Hematopoietic multipotent progenitor cell treated with erythropoietin and hydrocortisone succinate and interleukin-3 and kit ligand, for 4 days (in vitro differentiated cells): ENCODE results near the gene FNDC7.
A peak's percentile ranks its signal among the peaks of the same experiment; 100 is the strongest.
"Not testable (repeated sequence)": the region's sequence is repeated elsewhere in the genome, so short reads cannot be mapped to it uniquely, and the experiment has no call there.

ENCODE experiments used
- DNase-seq: peaks from one replicate; pipeline ENCODE4 v3.0.0-alpha.2; 2015

Gene FNDC7

DNA sequence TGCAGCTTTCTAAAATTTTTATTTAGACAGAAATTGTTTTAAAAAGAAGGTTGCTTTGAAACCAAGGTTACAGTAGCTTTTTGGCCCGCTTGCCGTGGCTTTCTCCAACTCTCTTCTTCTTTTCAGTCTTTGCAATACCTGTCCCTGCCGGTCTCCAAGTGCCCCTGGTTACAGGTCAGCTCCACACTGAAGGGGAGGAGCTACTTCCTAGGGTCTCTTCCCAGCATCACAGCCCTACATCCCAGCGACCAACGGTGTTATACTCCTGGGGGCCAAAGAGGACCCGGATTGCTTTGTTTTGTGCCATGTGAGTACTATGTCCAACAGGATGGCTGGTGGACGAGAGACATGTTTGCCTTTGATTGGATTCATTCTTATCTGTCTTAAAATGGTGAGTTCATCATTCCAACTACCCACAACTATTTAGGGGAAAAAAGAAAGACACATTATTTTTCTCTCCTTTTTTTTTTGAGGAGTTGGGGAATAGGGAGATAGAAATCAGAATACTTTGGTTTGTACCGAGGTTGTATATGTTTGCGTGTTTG lies at the start of gene FNDC7:
Gene FNDC7 (plus strand): TSS at position 303 of the 545 bp plus-strand sequence. CDS start 26 bp downstream, at position 329.
- DNase-seq = no peak

GRCh38 chr1:108663074-108663473 lies 49.6 kb upstream of the FNDC7 start:
- no peak for DNase-seq

- DNase-seq = peak; percentile 59
Measured at GRCh38 chr1:108664481-108664880, 48.2 kb upstream of the FNDC7 start.

- DNase-seq = no peak
Measured at GRCh38 chr1:108665067-108665466, 47.6 kb upstream of the FNDC7 start.

DNA sequence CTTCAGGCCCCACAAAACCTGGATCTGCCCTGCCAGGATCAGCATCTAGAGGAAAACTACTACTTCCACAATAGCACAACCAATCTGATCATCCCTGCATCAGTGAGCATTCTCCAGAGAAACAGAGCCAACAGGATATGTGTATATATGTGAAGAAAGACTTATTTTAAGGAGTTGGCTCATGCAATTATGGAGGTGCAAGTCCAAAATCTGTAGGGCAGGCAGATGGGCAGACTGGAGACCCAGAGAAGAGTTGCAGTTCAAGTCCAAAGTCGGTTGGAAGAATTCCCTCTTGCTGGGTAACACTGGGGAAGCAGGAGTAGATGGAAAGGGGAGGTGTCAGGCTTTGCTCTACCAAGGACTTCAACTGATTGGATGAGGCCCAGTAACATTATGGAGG lies 46.9 kb upstream of the FNDC7 start:
- DNase-seq = no peak

GRCh38 chr1:108667422-108667821 lies 45.3 kb upstream of the FNDC7 start:
- not testable (repeated sequence) for DNase-seq

- DNase-seq = no peak
Measured at GRCh38 chr1:108668777-108669176, 43.9 kb upstream of the FNDC7 start.

GRCh38 chr1:108669679-108670078 lies 43.0 kb upstream of the FNDC7 start:
- DNase-seq = no peak

GRCh38 chr1:108670131-108670773 lies 42.5 kb upstream of the FNDC7 start:
- no peak for DNase-seq

- peak; percentile 51 for DNase-seq
Measured at GRCh38 chr1:108671143-108671542, 41.6 kb upstream of the FNDC7 start.

GRCh38 chr1:108678706-108679105 lies 34.0 kb upstream of the FNDC7 start:
- DNase-seq = no peak

DNA sequence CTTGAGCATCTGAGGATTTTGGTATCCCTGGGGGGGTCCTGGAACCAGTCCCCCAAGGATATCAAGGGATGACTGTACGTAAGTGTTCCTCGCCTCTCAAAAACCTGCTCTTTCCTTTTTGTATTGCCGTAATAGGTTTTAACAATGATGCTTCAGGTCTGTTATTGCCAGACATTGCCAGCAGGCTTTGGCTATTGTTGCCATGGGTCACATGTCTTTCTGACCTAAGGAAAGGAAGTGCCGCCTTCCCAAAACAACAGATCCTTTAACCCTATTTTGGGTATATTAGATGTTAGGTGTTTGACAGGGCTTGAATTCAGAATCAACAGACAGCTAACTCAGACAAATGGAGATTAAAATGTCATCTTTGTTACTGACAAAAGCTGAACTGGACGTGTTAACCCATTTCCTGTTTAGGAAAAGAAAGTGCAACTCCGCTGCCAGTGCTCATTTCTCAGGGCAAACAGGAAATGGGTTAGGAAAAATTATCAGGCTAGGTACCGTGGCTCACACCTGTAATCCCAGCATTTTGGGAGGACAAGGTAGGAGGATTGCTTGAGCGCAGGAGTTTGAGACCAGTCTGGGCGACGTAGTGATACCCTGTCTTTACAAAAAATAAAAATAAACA lies 33.0 kb upstream of the FNDC7 start:
- DNase-seq = no peak

- not testable (repeated sequence) for DNase-seq
Measured at GRCh38 chr1:108681701-108682100, 31.0 kb upstream of the FNDC7 start.

DNA sequence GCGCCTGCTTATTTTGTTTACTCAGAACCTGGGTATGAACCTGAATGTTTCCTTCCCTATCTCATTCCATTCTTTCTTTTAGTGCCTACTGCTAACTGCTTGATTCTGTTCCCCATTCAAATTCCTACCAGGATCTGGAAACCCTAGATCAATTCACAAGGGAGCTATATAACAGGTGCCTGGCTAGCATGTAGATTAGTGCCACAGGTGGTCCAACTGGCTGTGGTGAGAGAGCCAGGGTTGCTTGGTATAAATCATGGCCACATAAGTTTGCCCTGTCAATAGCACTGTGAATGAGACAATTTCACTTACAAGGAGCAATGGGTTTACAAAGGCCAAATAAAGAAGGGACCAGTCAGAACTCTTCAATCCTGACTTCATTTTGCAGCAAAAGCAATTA lies 27.2 kb upstream of the FNDC7 start:
- DNase-seq = no peak

GRCh38 chr1:108686614-108687313 lies 25.9 kb upstream of the FNDC7 start:
- DNase-seq = peak; percentile 57

- peak; percentile 75 for DNase-seq
Measured at GRCh38 chr1:108691128-108691941, 21.4 kb upstream of the FNDC7 start.

GRCh38 chr1:108691942-108692723 lies 20.6 kb upstream of the FNDC7 start, which contains the start of gene PRPF38B:
Gene PRPF38B, plus strand, starts transcription at chr1:108692310. Its CDS starts 282 bp downstream, at chr1:108692592.
- DNase-seq = peak; percentile 98

DNA sequence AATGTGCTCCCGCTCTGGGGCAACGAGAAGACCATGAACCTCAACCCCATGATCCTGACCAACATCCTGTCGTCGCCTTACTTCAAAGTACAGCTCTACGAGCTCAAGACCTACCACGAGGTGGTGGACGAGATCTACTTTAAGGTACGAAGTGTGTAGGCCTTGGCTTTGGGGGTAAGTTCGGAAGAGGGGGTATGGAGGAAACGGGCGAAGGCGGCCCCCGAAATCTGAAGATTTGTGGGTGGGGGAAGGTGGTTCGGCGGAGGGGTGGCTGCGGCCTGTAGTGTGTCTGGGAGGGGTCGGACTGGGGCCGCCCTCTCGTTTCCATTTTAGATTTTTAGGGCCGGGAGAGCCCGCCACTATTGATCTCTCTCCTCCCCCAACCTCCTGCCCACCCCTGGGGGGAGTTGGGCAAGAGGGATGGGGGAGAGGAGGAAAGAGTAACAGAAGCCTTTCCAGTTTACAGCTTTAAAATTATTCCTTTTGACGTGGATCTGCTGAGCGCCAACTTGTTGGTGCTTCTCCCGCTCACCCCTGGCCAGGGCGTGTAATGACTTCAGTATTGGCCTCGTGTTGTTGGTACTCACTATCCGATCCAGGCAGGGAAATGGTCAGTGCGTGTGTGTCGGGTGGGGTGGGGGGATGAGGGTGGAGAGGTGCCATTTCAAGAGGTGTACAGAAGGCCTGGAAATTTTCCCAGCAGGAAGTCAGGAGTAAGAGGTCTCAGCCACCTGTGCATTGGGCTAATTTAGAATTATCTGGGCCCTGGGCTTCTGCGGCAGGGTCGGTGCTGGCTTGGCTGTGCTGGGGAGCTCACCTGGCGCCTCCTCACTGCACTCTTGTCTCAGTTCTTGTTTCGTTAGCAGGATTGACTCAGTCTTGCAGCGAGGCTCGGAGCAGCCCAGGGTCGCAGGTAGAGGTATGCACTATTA lies 19.7 kb upstream of the FNDC7 start:
- DNase-seq = peak; percentile 86

DNA sequence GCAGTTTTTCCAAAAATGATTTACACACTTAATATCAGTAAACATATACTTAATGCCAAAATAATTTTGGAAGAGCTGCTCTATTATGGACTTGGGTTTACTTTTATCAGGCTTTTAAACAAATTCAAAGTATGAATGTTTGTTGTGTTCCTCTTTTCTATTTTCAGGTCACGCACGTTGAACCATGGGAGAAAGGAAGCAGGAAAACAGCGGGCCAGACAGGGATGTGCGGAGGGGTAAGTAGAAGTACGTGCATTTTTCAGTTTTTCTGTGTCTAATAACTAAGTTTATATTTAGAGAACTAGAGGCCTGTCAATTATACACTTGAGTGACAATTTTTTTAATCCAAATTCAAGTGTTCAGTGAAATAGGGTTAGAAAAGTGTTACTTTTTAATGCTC lies 17.2 kb upstream of the FNDC7 start:
- peak; percentile 32 for DNase-seq
